SK-N-SH (cell line): ENCODE measurements around the gene VAMP2. TPM values are rescaled to one million over a fixed set of nuclear protein-coding genes. Genes with fewer than 3 reads are reported as not detected.
A peak's percentile ranks its signal among the peaks of the same experiment; 100 is the strongest.

ENCODE experiments used
- EP300 ChIP-seq, 2 experiments: IDR thresholded peaks; 2 replicates each; pipeline versions ENCODE4 v1.4.0 to v1.6.1; 2012; ENCODE audit warnings: borderline replicate concordance in 1 of 2, low read depth in 1 of 2, low read length in 1 of 2
- EZH2phosphoT487 ChIP-seq: fragments of 200-600 bp; sonication (generic); IDR thresholded peaks from 2 replicates; pipeline ENCODE4 v1.6.1; 2017; ENCODE audit warnings: low read depth, mixed run types, mild to moderate bottlenecking, antibody characterized with exemption, moderate library complexity, borderline replicate concordance
- FOSL2 ChIP-seq: IDR thresholded peaks from 2 replicates; pipeline ENCODE4 v1.4.0; 2012; ENCODE audit warnings: low read depth, mild to moderate bottlenecking, moderate library complexity, borderline replicate concordance
- FOXJ3 ChIP-seq: sonication (generic); formaldehyde crosslinking; IDR thresholded peaks from 2 replicates; pipeline ENCODE4 v1.5.1; 2020; ENCODE audit warnings: mild to moderate bottlenecking, missing genetic modification reagents
- GABPA ChIP-seq: IDR thresholded peaks from 2 replicates; pipeline ENCODE4 v1.4.0; 2012; ENCODE audit warnings: low read depth, mild to moderate bottlenecking
- GATA2 ChIP-seq: sonication (generic); formaldehyde crosslinking; IDR thresholded peaks from 2 replicates; pipeline ENCODE4 v1.5.0; 2020; ENCODE audit warnings: mild to moderate bottlenecking, missing genetic modification reagents
- JUND ChIP-seq: IDR thresholded peaks from 2 replicates; pipeline ENCODE4 v1.4.0; 2012
- MEF2A ChIP-seq: IDR thresholded peaks from 2 replicates; pipeline ENCODE4 v1.4.0; 2012; ENCODE audit warnings: low read depth, borderline replicate concordance
- NFIC ChIP-seq: IDR thresholded peaks from 2 replicates; pipeline ENCODE4 v1.4.0; 2012; ENCODE audit warnings: borderline replicate concordance
- NRF1 ChIP-seq: IDR thresholded peaks from 2 replicates; pipeline ENCODE4 v1.6.1; 2012; ENCODE audit warnings: low read depth, mild to moderate bottlenecking, low read length
- POLR2AphosphoS5 ChIP-seq: IDR thresholded peaks from 2 replicates; pipeline ENCODE4 v1.6.1; 2012; ENCODE audit warnings: low read depth, low read length
- RAD21 ChIP-seq: IDR thresholded peaks from 2 replicates; pipeline ENCODE4 v1.6.1; 2012; ENCODE audit warnings: mild to moderate bottlenecking, low read length
- RXRA ChIP-seq: IDR thresholded peaks from 2 replicates; pipeline ENCODE4 v1.4.0; 2012; ENCODE audit warnings: low read depth, mild to moderate bottlenecking, borderline replicate concordance
- SMC3 ChIP-seq: IDR thresholded peaks from 2 replicates; pipeline ENCODE4 v1.6.1; 2012; ENCODE audit warnings: low read depth, low read length, improper control_type of control experiment
- TAF1 ChIP-seq: IDR thresholded peaks from 2 replicates; pipeline ENCODE4 v1.6.1; 2012; ENCODE audit warnings: low read depth, mild to moderate bottlenecking, low read length, moderate library complexity, borderline replicate concordance
- TCF12 ChIP-seq: IDR thresholded peaks from 2 replicates; pipeline ENCODE4 v1.4.0; 2012
- TEAD4 ChIP-seq: IDR thresholded peaks from 2 replicates; pipeline ENCODE4 v1.4.0; 2012; ENCODE audit warnings: mild to moderate bottlenecking, borderline replicate concordance; ENCODE audit not compliant: insufficient read depth
- YY1 ChIP-seq: IDR thresholded peaks from 2 replicates; pipeline ENCODE4 v1.4.0; 2012; ENCODE audit warnings: low read depth, mild to moderate bottlenecking
- polyA plus RNA-seq, 3 experiments: library from polyadenylated mRNA; depleted of rRNA; stranded (reverse); fragments of >200 nt; gene quantifications; 2 replicates each; pipeline ENCODE4 v1.2.3, GENCODE V29; 2012
- TF ChIP-seq, protein P1 (sequence below): fragments of 150-350 bp; IDR thresholded peaks from 2 replicates; pipeline ENCODE4 v1.6.1; 2017; ENCODE audit warnings: antibody characterized with exemption, low read length, low read depth, borderline replicate concordance
- TF ChIP-seq, protein P2 (sequence below): IDR thresholded peaks from 2 replicates; pipeline ENCODE4; 2012
- TF ChIP-seq, protein P3 (sequence below): IDR thresholded peaks from 2 replicates; pipeline ENCODE4 v1.4.0; 2012; ENCODE audit warnings: low read depth, borderline replicate concordance
- TF ChIP-seq, protein P4 (sequence below): IDR thresholded peaks from 2 replicates; pipeline ENCODE4 v1.6.1; 2012; ENCODE audit warnings: mild to moderate bottlenecking, low read depth, low read length, moderate library complexity
- TF ChIP-seq, protein P5 (sequence below): fragments of 150-350 bp; IDR thresholded peaks from 2 replicates; pipeline ENCODE4 v1.6.1; 2016; ENCODE audit warnings: mild to moderate bottlenecking, low read depth, low read length

Gene VAMP2
- polyA plus RNA-seq, 1 of the 3 experiments (the other 2 are of a cell fraction), result 42.0 TPM

DNA sequence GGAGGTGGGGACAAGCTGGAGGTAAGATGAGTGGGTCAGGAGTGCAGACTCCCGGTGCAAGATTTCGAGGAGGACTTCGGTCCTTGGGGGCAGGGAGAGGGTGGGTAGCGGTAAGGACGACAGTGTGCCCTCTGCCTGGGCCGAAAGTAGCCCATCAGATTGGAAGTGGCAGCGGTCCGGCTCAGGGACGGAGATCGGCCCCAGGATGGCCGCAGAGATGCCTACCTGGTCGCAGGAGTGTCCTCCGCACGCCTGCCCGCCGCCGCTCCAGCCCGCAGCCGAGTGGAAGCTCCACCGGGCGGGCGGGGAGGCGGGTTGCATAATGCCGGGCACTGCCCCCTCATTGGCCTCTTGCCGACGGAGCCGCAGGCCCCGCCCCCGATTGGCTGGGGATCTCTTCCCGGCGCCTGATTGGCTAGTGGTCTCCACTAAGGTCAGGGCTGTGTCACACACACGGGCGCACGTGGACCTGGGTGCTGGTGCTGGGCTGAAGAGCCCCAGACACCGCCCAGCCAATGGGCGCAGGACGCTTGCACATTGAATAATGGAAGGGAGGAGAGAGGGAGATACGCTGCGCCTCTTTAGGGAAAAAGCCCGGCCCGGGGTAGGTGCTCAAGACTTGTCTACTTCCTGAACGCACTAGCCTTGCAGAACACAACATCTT, 10.5 kb downstream of the VAMP2 start, which contains the start of gene PER1 (continued):
- TF ChIP-seq GABPA (no peak), MEF2A (no peak), JUND (no peak), TAF1 (peak; percentile 71; the same call in 1 of the 2 replicates), GATA2 (CRISPR knock-in tag) (no peak), YY1 (no peak), FOSL2 (no peak), TCF12 (no peak; the same call in 1 of the 2 replicates), RXRA (no peak; the same call in 1 of the 2 replicates), NRF1 (no peak; the same call in 1 of the 2 replicates), POLR2AphosphoS5 (peak; percentile 76), TEAD4 (no peak), EP300 (IDR thresholded peaks at IDR 0.05; ENCODE audit: borderline replicate concordance in 1 of 2, low read depth in 1 of 2, low read length in 1 of 2) (no peak), RAD21 (no peak), FOXJ3 (CRISPR knock-in tag) (no peak), SMC3 (no peak), NFIC (peak; percentile 76; the same call in 1 of the 2 replicates), EZH2phosphoT487 (no peak)
- TF ChIP-seq, protein P1, sequence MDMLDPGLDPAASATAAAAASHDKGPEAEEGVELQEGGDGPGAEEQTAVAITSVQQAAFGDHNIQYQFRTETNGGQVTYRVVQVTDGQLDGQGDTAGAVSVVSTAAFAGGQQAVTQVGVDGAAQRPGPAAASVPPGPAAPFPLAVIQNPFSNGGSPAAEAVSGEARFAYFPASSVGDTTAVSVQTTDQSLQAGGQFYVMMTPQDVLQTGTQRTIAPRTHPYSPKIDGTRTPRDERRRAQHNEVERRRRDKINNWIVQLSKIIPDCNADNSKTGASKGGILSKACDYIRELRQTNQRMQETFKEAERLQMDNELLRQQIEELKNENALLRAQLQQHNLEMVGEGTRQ, result no peak
- TF ChIP-seq, protein P2, sequence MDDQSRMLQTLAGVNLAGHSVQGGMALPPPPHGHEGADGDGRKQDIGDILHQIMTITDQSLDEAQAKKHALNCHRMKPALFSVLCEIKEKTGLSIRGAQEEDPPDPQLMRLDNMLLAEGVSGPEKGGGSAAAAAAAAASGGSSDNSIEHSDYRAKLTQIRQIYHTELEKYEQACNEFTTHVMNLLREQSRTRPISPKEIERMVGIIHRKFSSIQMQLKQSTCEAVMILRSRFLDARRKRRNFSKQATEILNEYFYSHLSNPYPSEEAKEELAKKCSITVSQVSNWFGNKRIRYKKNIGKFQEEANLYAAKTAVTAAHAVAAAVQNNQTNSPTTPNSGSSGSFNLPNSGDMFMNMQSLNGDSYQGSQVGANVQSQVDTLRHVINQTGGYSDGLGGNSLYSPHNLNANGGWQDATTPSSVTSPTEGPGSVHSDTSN, result no peak
- TF ChIP-seq, protein P3, sequence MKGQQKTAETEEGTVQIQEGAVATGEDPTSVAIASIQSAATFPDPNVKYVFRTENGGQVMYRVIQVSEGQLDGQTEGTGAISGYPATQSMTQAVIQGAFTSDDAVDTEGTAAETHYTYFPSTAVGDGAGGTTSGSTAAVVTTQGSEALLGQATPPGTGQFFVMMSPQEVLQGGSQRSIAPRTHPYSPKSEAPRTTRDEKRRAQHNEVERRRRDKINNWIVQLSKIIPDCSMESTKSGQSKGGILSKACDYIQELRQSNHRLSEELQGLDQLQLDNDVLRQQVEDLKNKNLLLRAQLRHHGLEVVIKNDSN, result peak; percentile 29; the same call in 1 of the 2 replicates
- TF ChIP-seq, protein P4, sequence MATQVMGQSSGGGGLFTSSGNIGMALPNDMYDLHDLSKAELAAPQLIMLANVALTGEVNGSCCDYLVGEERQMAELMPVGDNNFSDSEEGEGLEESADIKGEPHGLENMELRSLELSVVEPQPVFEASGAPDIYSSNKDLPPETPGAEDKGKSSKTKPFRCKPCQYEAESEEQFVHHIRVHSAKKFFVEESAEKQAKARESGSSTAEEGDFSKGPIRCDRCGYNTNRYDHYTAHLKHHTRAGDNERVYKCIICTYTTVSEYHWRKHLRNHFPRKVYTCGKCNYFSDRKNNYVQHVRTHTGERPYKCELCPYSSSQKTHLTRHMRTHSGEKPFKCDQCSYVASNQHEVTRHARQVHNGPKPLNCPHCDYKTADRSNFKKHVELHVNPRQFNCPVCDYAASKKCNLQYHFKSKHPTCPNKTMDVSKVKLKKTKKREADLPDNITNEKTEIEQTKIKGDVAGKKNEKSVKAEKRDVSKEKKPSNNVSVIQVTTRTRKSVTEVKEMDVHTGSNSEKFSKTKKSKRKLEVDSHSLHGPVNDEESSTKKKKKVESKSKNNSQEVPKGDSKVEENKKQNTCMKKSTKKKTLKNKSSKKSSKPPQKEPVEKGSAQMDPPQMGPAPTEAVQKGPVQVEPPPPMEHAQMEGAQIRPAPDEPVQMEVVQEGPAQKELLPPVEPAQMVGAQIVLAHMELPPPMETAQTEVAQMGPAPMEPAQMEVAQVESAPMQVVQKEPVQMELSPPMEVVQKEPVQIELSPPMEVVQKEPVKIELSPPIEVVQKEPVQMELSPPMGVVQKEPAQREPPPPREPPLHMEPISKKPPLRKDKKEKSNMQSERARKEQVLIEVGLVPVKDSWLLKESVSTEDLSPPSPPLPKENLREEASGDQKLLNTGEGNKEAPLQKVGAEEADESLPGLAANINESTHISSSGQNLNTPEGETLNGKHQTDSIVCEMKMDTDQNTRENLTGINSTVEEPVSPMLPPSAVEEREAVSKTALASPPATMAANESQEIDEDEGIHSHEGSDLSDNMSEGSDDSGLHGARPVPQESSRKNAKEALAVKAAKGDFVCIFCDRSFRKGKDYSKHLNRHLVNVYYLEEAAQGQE, result peak; percentile 43; the same call in 1 of the 2 replicates
- TF ChIP-seq, protein P5, sequence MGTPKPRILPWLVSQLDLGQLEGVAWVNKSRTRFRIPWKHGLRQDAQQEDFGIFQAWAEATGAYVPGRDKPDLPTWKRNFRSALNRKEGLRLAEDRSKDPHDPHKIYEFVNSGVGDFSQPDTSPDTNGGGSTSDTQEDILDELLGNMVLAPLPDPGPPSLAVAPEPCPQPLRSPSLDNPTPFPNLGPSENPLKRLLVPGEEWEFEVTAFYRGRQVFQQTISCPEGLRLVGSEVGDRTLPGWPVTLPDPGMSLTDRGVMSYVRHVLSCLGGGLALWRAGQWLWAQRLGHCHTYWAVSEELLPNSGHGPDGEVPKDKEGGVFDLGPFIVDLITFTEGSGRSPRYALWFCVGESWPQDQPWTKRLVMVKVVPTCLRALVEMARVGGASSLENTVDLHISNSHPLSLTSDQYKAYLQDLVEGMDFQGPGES, result no peak
